Pancreas (tissue), 10 donors: ENCODE results near the gene ASTN2. TPM values are rescaled to one million over a fixed set of nuclear protein-coding genes. Genes with fewer than 3 reads are reported as not detected.

Experiments used
- ATAC-seq, 4 donors: fragments of 200-7000 bp; cut with Tn5 transposase; one replicate each; pipeline versions ENCODE4 v1.8.0 to v1.9.1; 2020; ENCODE audit warnings: mild to moderate bottlenecking in 4 of 4, moderate library complexity in 4 of 4
- DNase-seq, 6 donors: peaks; one replicate each; pipeline ENCODE4 v3.0.0-alpha.2; 2020
- FAIRE-seq: peaks from 2 replicates; lab custom pipeline; 2012; peaks lifted over from hg19 to GRCh38; lab: Jason Lieb, UNC
- H3K27ac ChIP-seq, 4 donors: fragments of 200-600 bp; sonication (generic); 1 replicate in 3 of 4; 2 replicates in 1 of 4; pipeline versions ENCODE4 v1.5.0 to v1.8.0; 2020
- H3K27me3 ChIP-seq, 4 donors: fragments of 200-600 bp; one replicate each; pipeline ENCODE4 v1.8.0; 2021
- H3K36me3 ChIP-seq, 3 donors: fragments of 200-600 bp; sonication (generic) in 1 of 3; one replicate each; pipeline versions ENCODE4 v1.5.0 to v1.8.0; 2020 to 2021
- H3K4me1 ChIP-seq, 3 donors: fragments of 200-600 bp; one replicate each; pipeline ENCODE4 v1.8.0; 2021
- H3K4me3 ChIP-seq, 4 donors: fragments of 200-600 bp; sonication (generic) in 2 of 4; one replicate each; pipeline versions ENCODE4 v1.5.0 to v1.8.0; 2020 to 2021
- H3K9me3 ChIP-seq, 4 donors: fragments of 200-600 bp; one replicate each; pipeline ENCODE4 v1.8.0; 2021
- CTCF ChIP-seq, 4 donors: fragments of 200-600 bp; sonication (generic) in 3 of 4; IDR thresholded peaks; one replicate each; pipeline versions ENCODE4 v1.5.0 to v1.8.0; 2021; ENCODE audit warnings: antibody characterized with exemption in 4 of 4
- WGBS, 2 donors: extraction: QIAGEN DNeasy Blood & Tissue Kit; methylation state at CpG; one replicate each; pipeline ENCODE4 v1.1.7; 2013; 5-methylcytosine and 5-hydroxymethylcytosine counted together
- intact Hi-C, 3 donors: fragments of 100-400 bp; cut with DNase I; formaldehyde crosslinking; loops; one replicate each; pipeline versions ENCODE4 v1.11.1 to v1.14.2; 2022
- polyA plus RNA-seq, 2 donors: library from polyadenylated mRNA; stranded (reverse); fragments of 200-250 nt; gene quantifications; one replicate each; pipeline ENCODE4 v1.2.3, GENCODE V29; 2013
- total RNA-seq, 6 donors: library from RNA; stranded (reverse); fragmentation: NEBNext Ultra II Directional in 4 of 6; extraction: Animal tissue kit (Norgen Biotek cat#: 25700) in 4 of 6; gene quantifications; one replicate each; pipeline versions ENCODE4 v1.2.1 to v1.2.4, GENCODE V29; 2021 to 2023
- donor health status: healthy with polysubstance abuse.
- donor health status: DM: no; HTN: no; CAD: no; lungs with moderate emphysema.
- donor health status: DM: no; HTN: no; CAD: no.
- donor health status: control.
- donor health status: control.
- donor health status: Bipolar disorder and iron deficiency.
- donor health status: DM: yes; HTN: yes; CAD: no.
- donor health status: DM: no; HTN: no; CAD: no.
- donor health status: DM: no; HTN: no; CAD: no.
- donor health status: DM: yes; HTN: yes; CAD: no.

ASTN2 gene
- total and polyA plus RNA-seq, 8 donors = 1.3 to 11.9 (median 6.7) TPM

- intact Hi-C loops = no loop called here
- no peaks in the 10 kb centered on the region for H3K27me3 ChIP-seq
- no peak overlapping the region for H3K27ac ChIP-seq
- no peak overlapping the region for H3K4me3 ChIP-seq
- no peaks in the 10 kb centered on the region for H3K4me1 ChIP-seq
- no peaks in the 10 kb centered on the region for H3K36me3 ChIP-seq
- no peaks in the 10 kb centered on the region for H3K9me3 ChIP-seq
- DNase-seq (no peak), FAIRE-seq (no peak), ATAC-seq (no peak)
- WGBS, 2 donors = 88 to 92% methylated on average over 5 of the region's 5 CpGs
- TF ChIP-seq CTCF (IDR thresholded peaks at IDR 0.05) = no peak
These were observed 236.1 kb downstream of the ASTN2 start for GRCh38 chr9:117178596-117179375.

DNA sequence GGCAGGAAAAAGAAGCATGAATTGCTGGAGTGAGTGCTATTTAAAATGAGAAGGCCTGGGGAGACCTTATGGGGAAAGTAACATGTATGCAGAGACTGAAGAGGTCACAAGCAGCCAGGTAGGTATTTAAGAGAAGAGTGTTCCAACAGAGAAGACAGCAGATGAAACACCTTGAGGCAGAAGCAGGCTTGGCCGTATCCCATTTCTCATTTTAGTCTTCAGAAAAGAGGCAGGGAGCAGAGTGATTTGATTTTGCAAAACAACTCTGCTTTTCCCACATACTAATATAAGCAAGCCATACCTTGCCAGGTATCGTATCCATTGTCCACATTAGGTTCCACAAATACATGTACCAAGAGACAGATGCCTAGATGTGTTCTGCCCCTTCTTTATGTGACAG lies 244.3 kb downstream of the ASTN2 start:
- WGBS, 2 donors = 85 to 90% methylated on average over 2 of the region's 2 CpGs
- FAIRE-seq = no peak
- no peak for ATAC-seq

DNA sequence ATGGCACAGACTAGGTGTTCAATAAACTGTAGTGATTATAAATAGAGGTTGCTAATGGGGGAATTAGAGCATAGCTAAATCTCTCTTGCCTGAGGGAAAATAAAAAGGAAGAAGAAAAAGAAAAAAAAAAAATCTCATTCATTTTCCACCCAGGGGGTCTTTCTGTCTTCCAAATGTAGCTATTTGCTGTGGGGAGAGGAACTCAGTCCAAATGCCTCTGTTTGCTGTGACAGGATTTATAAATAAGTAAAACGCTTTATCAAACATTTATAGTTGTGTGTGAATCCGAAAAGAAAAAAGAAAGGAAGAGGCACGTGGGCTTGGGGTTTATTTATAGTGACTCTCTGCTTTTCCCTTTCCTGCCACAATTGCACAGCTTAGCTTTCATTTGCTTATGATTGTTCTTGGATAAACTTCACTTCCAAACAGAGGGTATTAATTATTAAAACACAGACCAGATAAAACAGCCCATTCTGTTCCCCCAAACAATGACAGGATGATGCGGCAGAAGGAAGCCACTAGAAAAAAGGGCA lies 245.7 kb downstream of the ASTN2 start:
- Histone ChIP-seq H3K4me1 (no peaks in the 10 kb centered on the region), H3K4me3 (no peak overlapping the region), H3K9me3 (no peaks in the 10 kb centered on the region), H3K27me3 (no peaks in the 10 kb centered on the region), H3K27ac (no peak overlapping the region), H3K36me3 (no peaks in the 10 kb centered on the region)
- intact Hi-C loops = no loop called here
- no peak for TF ChIP-seq CTCF (IDR thresholded peaks at IDR 0.05)
- 62 to 71% methylated on average over 4 of the region's 4 CpGs for WGBS, 2 donors
- FAIRE-seq (no peak), ATAC-seq (no peak), DNase-seq (no peak)

More for the DNA sequence above, 244.3 kb downstream of the ASTN2 start:
- H3K4me1 ChIP-seq = no peaks in the 10 kb centered on the region
- no peaks in the 10 kb centered on the region for H3K36me3 ChIP-seq
- no peak overlapping the region for H3K27ac ChIP-seq
- no peaks in the 10 kb centered on the region for H3K9me3 ChIP-seq
- H3K4me3 ChIP-seq = no peak overlapping the region
- H3K27me3 ChIP-seq = no peaks in the 10 kb centered on the region
- no peak for DNase-seq
- TF ChIP-seq CTCF (IDR thresholded peaks at IDR 0.05) = no peak
- intact Hi-C loops = no loop called here

DNA sequence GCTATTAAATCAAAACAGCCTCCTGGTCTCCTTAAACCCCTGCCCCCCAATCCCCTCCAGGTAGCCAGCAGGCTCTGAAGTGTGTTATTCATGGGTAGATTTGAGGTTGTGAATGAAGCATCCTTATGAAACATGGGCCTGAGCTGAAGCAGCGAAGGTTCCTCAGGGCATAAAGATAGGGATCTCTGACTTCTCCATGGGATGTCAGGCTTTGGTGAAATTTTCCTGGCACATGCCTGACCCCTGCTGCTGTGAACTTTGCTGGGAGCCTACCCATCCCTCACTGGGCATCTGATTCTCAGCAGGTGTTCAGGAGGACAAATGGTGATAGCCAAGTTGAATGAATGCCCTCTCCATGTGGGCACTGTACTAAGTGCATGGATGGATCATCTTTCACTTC lies 250.3 kb downstream of the ASTN2 start:
- DNase-seq = no peak
- intact Hi-C loops = no loop called here
- Histone ChIP-seq H3K27me3 (no peaks in the 10 kb centered on the region), H3K36me3 (no peaks in the 10 kb centered on the region), H3K4me3 (no peak overlapping the region), H3K9me3 (no peaks in the 10 kb centered on the region), H3K27ac (no peak overlapping the region), H3K4me1 (no peaks in the 10 kb centered on the region)
- TF ChIP-seq CTCF (IDR thresholded peaks at IDR 0.05) = no peak
- FAIRE-seq = no peak
- 93 to 100% methylated on average over 1 of the region's 1 CpG for WGBS, 2 donors
- no peak for ATAC-seq

DNA sequence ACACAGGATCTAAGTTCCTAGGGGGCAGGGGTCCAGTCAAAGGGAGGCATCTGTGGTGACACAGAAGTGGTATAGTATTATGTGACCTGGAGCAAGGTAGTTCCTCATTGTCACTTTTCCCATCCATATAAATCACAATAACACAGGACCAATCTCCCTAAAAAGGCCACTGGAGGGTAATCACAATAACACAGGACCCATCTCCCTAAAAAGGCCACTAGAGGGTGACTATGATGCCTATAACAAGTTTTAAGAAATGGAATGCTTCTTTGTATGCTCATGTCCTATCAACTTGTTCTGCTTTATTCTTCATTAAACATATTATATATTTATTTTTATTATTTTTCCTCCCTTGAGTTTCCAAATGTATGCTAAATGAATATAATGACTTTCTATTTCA lies 254.6 kb downstream of the ASTN2 start:
- Histone ChIP-seq H3K36me3 (no peaks in the 10 kb centered on the region), H3K27ac (no peak overlapping the region), H3K9me3 (no peaks in the 10 kb centered on the region), H3K27me3 (no peaks in the 10 kb centered on the region), H3K4me3 (no peak overlapping the region), H3K4me1 (no peaks in the 10 kb centered on the region)
- FAIRE-seq (no peak), DNase-seq (no peak), ATAC-seq (no peak)
- intact Hi-C loops = no loop called here
- no peak for TF ChIP-seq CTCF (IDR thresholded peaks at IDR 0.05)
